Measurements from ENCODE around the gene CERK.

DNA sequence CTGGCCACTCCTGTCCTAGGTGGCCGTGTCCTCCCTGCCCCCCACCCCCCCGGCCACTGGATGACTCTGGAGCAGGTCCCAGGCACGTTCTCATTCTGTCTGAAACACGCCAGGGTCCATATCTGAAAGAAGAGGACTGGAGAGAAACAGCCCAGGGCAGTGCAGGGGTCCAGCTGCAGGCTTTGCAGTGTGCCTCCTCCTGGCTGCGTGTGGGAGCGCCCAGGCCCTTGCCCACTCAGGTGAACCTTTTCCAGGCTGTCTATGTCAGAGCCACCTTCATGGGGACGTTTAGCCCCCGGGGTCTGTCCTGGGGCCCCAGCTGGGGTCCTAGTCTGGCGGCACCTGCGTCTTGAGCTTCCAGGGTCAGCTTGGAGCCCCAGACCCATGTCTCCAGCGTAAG lies 102.3 kb downstream of the CERK start:
- TF ChIP-seq POLR2AphosphoS5 (IDR thresholded peaks at IDR 0.05; ENCODE audit: low read depth, low read length) = no peak
- no peak for TF ChIP-seq REST (IDR thresholded peaks at IDR 0.05; ENCODE audit: insufficient read depth in 1 of 2, low read depth in 2 of 2, low read length in 2 of 2)
- TF ChIP-seq SIN3A (IDR thresholded peaks at IDR 0.05; ENCODE audit: borderline replicate concordance, insufficient read depth, low read length) = no peak
- TF ChIP-seq TAF1 (IDR thresholded peaks at IDR 0.05; ENCODE audit: borderline replicate concordance, insufficient read depth, low read length) = no peak

Measured in PFSK-1 (cell line).